ENCODE data around the gene COG7. TPM values are rescaled to one million over a fixed set of nuclear protein-coding genes. Genes with fewer than 3 reads are reported as not detected.
"Not testable (repeated sequence)": the region's sequence is repeated elsewhere in the genome, so short reads cannot be mapped to it uniquely, and the experiment has no call there.

COG7 gene
- total and polyA plus RNA-seq, 5 experiments from 2014 or later, result 8.4 to 26.2 (median 10.9) TPM

- Mint-ChIP-seq H3K4me3 (no peak overlapping the region), H3K27me3 (no peaks in the 10 kb centered on the region), H3K27ac (no peak overlapping the region), H3K36me3 (peaks cover 8 to 94% (median 24%) of the 10 kb centered on the region in 3 donors), H3K9me3 (no peaks in the 10 kb centered on the region), H3K4me1 (no peaks in the 10 kb centered on the region)
- DNase-seq (no peak), ATAC-seq (no peak)
- POLR2A ChIA-PET, result no interaction called here
These were observed 46.3 kb downstream of the COG7 start for GRCh38 chr16:23406546-23407240.

- H3K4me3 Mint-ChIP-seq, result no peak overlapping the region
- DNase-seq, result no peak
- no peak overlapping the region for H3K27ac Mint-ChIP-seq
- H3K9me3 Mint-ChIP-seq, result no peaks in the 10 kb centered on the region
- peaks cover 8 to 95% (median 22%) of the 10 kb centered on the region in 3 donors for H3K36me3 Mint-ChIP-seq
- ATAC-seq, result no peak
- H3K27me3 Mint-ChIP-seq, result no peaks in the 10 kb centered on the region
- POLR2A ChIA-PET, result no interaction called here
- no peaks in the 10 kb centered on the region for H3K4me1 Mint-ChIP-seq
These were observed 47.0 kb downstream of the COG7 start for GRCh38 chr16:23406024-23406423.

- DNase-seq (no peak), ATAC-seq (no peak)
- POLR2A ChIA-PET, result no interaction called here
These were observed 49.4 kb downstream of the COG7 start for GRCh38 chr16:23403547-23403946.

GRCh38 chr16:23402100-23402499 lies 50.9 kb downstream of the COG7 start:
- no peak for ATAC-seq
- no peak overlapping the region for H3K4me3 Mint-ChIP-seq
- POLR2A ChIA-PET, result no interaction called here

More at GRCh38 chr16:23403547-23403946, 49.4 kb downstream of the COG7 start:
- peak overlapping the region in 1 of 10 donors; percentile 80 for H3K27ac Mint-ChIP-seq
- no peaks in the 10 kb centered on the region for H3K9me3 Mint-ChIP-seq
- H3K4me3 Mint-ChIP-seq, result no peak overlapping the region
- H3K36me3 Mint-ChIP-seq, result peaks cover 6 to 95% (median 25%) of the 10 kb centered on the region in 3 donors
- no peaks in the 10 kb centered on the region for H3K4me1 Mint-ChIP-seq
- no peaks in the 10 kb centered on the region for H3K27me3 Mint-ChIP-seq

GRCh38 chr16:23401139-23401538 lies 51.9 kb downstream of the COG7 start:
- H3K27me3 Mint-ChIP-seq, result no peaks in the 10 kb centered on the region
- POLR2A ChIA-PET, result no interaction called here
- H3K27ac Mint-ChIP-seq, result peak overlapping the region in 1 of 10 donors; percentile 56
- ATAC-seq, result no peak
- no peaks in the 10 kb centered on the region for H3K9me3 Mint-ChIP-seq
- no peaks in the 10 kb centered on the region for H3K4me1 Mint-ChIP-seq
- no peak overlapping the region for H3K4me3 Mint-ChIP-seq
- no peak for DNase-seq
- H3K36me3 Mint-ChIP-seq, result peaks cover 11 to 95% (median 31%) of the 10 kb centered on the region in 3 donors

More at GRCh38 chr16:23402100-23402499, 50.9 kb downstream of the COG7 start:
- Mint-ChIP-seq H3K27me3 (no peaks in the 10 kb centered on the region), H3K9me3 (no peaks in the 10 kb centered on the region), H3K4me1 (no peaks in the 10 kb centered on the region), H3K36me3 (peaks cover 11 to 97% (median 33%) of the 10 kb centered on the region in 3 donors), H3K27ac (no peak overlapping the region)
- DNase-seq, result no peak

GRCh38 chr16:23400447-23400846 lies 52.5 kb downstream of the COG7 start:
- DNase-seq, POLR2A ChIA-PET, H3K27ac Mint-ChIP-seq, H3K4me3 Mint-ChIP-seq, H3K4me1 Mint-ChIP-seq, H3K27me3 Mint-ChIP-seq, H3K9me3 Mint-ChIP-seq, ATAC-seq: not testable (repeated sequence)
- H3K36me3 Mint-ChIP-seq, result peaks cover 11 to 94% (median 29%) of the 10 kb centered on the region in 3 donors

- H3K4me3 Mint-ChIP-seq, result no peak overlapping the region
These were observed 53.8 kb downstream of the COG7 start for GRCh38 chr16:23398987-23399805.

GRCh38 chr16:23397464-23397863 lies 55.5 kb downstream of the COG7 start:
- no peak for DNase-seq
- no peak overlapping the region for H3K4me3 Mint-ChIP-seq
- POLR2A ChIA-PET, result no interaction called here
- H3K9me3 Mint-ChIP-seq, result no peaks in the 10 kb centered on the region
- H3K27ac Mint-ChIP-seq, result peak overlapping the region in 1 of 10 donors; percentile 15
- no peaks in the 10 kb centered on the region for H3K4me1 Mint-ChIP-seq
- ATAC-seq, result no peak
- H3K36me3 Mint-ChIP-seq, result peaks cover 11 to 91% (median 32%) of the 10 kb centered on the region in 3 donors
- H3K27me3 Mint-ChIP-seq, result no peaks in the 10 kb centered on the region

More at GRCh38 chr16:23398987-23399805, 53.8 kb downstream of the COG7 start:
- no peak for DNase-seq
- Mint-ChIP-seq H3K9me3 (no peaks in the 10 kb centered on the region), H3K27me3 (no peaks in the 10 kb centered on the region), H3K4me1 (no peaks in the 10 kb centered on the region), H3K36me3 (peaks cover 11 to 94% (median 32%) of the 10 kb centered on the region in 3 donors), H3K27ac (peak overlapping the region in 2 of 10 donors; percentile 4 to 43)
- POLR2A ChIA-PET, result no interaction called here
- ATAC-seq, result no peak

GRCh38 chr16:23395732-23396131 lies 57.3 kb downstream of the COG7 start:
- Mint-ChIP-seq H3K36me3 (peaks cover 11 to 92% (median 40%) of the 10 kb centered on the region in 3 donors), H3K4me1 (no peaks in the 10 kb centered on the region), H3K27ac (peak overlapping the region in 1 of 10 donors; percentile 42), H3K9me3 (no peaks in the 10 kb centered on the region), H3K4me3 (no peak overlapping the region), H3K27me3 (no peaks in the 10 kb centered on the region)
- POLR2A ChIA-PET, result no interaction called here
- DNase-seq (no peak), ATAC-seq (no peak)

- no peak for DNase-seq
- Mint-ChIP-seq H3K4me1 (no peaks in the 10 kb centered on the region), H3K27ac (no peak overlapping the region), H3K27me3 (no peaks in the 10 kb centered on the region), H3K4me3 (no peak overlapping the region), H3K9me3 (no peaks in the 10 kb centered on the region), H3K36me3 (peaks cover 5 to 92% (median 32%) of the 10 kb centered on the region in 3 donors)
- ATAC-seq, result no peak
- POLR2A ChIA-PET, result no interaction called here
These were observed 58.7 kb downstream of the COG7 start for GRCh38 chr16:23394141-23394831.

GRCh38 chr16:23392223-23392600 lies 60.8 kb downstream of the COG7 start:
- Mint-ChIP-seq H3K4me1 (no peaks in the 10 kb centered on the region), H3K36me3 (peaks cover 0 to 89% (median 29%) of the 10 kb centered on the region in 3 donors), H3K4me3 (no peak overlapping the region), H3K27me3 (no peaks in the 10 kb centered on the region), H3K27ac (no peak overlapping the region), H3K9me3 (no peaks in the 10 kb centered on the region)
- no peak for DNase-seq
- ATAC-seq, result no peak
- POLR2A ChIA-PET, result no interaction called here

- no peak overlapping the region for H3K4me3 Mint-ChIP-seq
- no peaks in the 10 kb centered on the region for H3K9me3 Mint-ChIP-seq
- no peaks in the 10 kb centered on the region for H3K27me3 Mint-ChIP-seq
- H3K4me1 Mint-ChIP-seq, result no peaks in the 10 kb centered on the region
- POLR2A ChIA-PET, result no interaction called here
- peaks cover 0 to 82% (median 27%) of the 10 kb centered on the region in 3 donors for H3K36me3 Mint-ChIP-seq
- no peak overlapping the region for H3K27ac Mint-ChIP-seq
- ATAC-seq (no peak), DNase-seq (no peak)
These were observed 61.4 kb downstream of the COG7 start for GRCh38 chr16:23391381-23392222.

All from naive thymus-derived CD8-positive, alpha-beta T cell (primary cell).